Stimulated activated CD8-positive, alpha-beta memory T cell treated with anti-CD3 and anti-CD28 coated beads, Interleukin-15, amount 100 ng/mL, for 48 hours (primary cell): ENCODE measurements around the gene SCYL1.

Experiments
- DNase-seq, 2 donors: peaks; one replicate each; pipeline ENCODE4 v3.0.0-alpha.2; 2020; ENCODE audit warnings: low read depth in 2 of 2

The SCYL1 gene

GRCh38 chr11:65536412-65537295, 11.8 kb downstream of the SCYL1 start:
- no peak for DNase-seq

GRCh38 chr11:65537296-65537597, 12.4 kb downstream of the SCYL1 start:
- DNase-seq: no peak

- DNase-seq: no peak
Observed at GRCh38 chr11:65537620-65538231, 12.8 kb downstream of the SCYL1 start.

GRCh38 chr11:65538232-65538914, 13.5 kb downstream of the SCYL1 start:
- no peak for DNase-seq

- DNase-seq: no peak
Observed at GRCh38 chr11:65538915-65539743, 14.2 kb downstream of the SCYL1 start.

GRCh38 chr11:65539744-65540289, 14.9 kb downstream of the SCYL1 start:
- no peak for DNase-seq

GRCh38 chr11:65540290-65541092, 15.6 kb downstream of the SCYL1 start:
- DNase-seq: peak; percentile 74 to 85

GRCh38 chr11:65541093-65541982, 16.5 kb downstream of the SCYL1 start:
- no peak for DNase-seq

- no peak for DNase-seq
Observed at GRCh38 chr11:65542738-65543390, 18.0 kb downstream of the SCYL1 start.

GRCh38 chr11:65545853-65546216, 21.0 kb downstream of the SCYL1 start:
- no peak for DNase-seq

- DNase-seq: peak; percentile 95 to 96
Observed at GRCh38 chr11:65546217-65546958, 21.5 kb downstream of the SCYL1 start.

GRCh38 chr11:65547446-65548125, 22.7 kb downstream of the SCYL1 start:
- DNase-seq: no peak

GRCh38 chr11:65548395-65548794, 23.5 kb downstream of the SCYL1 start:
- DNase-seq: no peak

GRCh38 chr11:65549096-65549495, 24.2 kb downstream of the SCYL1 start:
- DNase-seq: no peak

GRCh38 chr11:65551572-65552387, 26.9 kb downstream of the SCYL1 start:
- DNase-seq: no peak

GRCh38 chr11:65552388-65552951, 27.6 kb downstream of the SCYL1 start:
- DNase-seq: no peak
